Duodenal mucosa (tissue), 2 donors: ENCODE measurements around the gene TSPAN9.

Experiments used
- H3K27ac ChIP-seq: one replicate; pipeline ENCODE4 v1.7.0; 2013; ENCODE audit warnings: low read depth, low read length
- H3K27me3 ChIP-seq, 2 donors: one replicate each; pipeline ENCODE4 v1.7.0; 2013; ENCODE audit warnings: low read length in 2 of 2, control low read depth in 1 of 2; ENCODE audit not compliant: insufficient read depth in 2 of 2, control insufficient read depth in 1 of 2
- H3K36me3 ChIP-seq, 2 donors: one replicate each; pipeline ENCODE4 v1.7.0; 2013; ENCODE audit warnings: low read length in 2 of 2, control low read depth in 1 of 2; ENCODE audit not compliant: insufficient read depth in 2 of 2, control insufficient read depth in 1 of 2
- H3K4me1 ChIP-seq, 2 donors: one replicate each; pipeline ENCODE4 v1.7.0; 2013; ENCODE audit warnings: low read length in 2 of 2, control low read depth in 1 of 2; ENCODE audit not compliant: insufficient read depth in 2 of 2, control insufficient read depth in 1 of 2
- H3K4me3 ChIP-seq, 2 donors: one replicate each; pipeline ENCODE4 v1.7.0; 2013; ENCODE audit warnings: low read length in 2 of 2, low read depth in 1 of 2
- H3K9ac ChIP-seq, 2 donors: one replicate each; pipeline ENCODE4 v1.7.0; 2013; ENCODE audit warnings: low read length in 2 of 2, low read depth in 1 of 2
- H3K9me3 ChIP-seq, 2 donors: one replicate each; pipeline ENCODE4 v1.7.0; 2013; ENCODE audit warnings: low read length in 2 of 2, control low read depth in 1 of 2; ENCODE audit not compliant: control insufficient read depth in 1 of 2

TSPAN9 gene

GRCh38 chr12:3076730-3077571, at the start of gene TSPAN9:
TSS of gene TSPAN9 (plus strand) at chr12:3077379. CDS start at chr12:3201194, 123,815 bp downstream.
- peak within 1 kb of the TSS; percentile 56 to 64 for H3K9ac ChIP-seq
- peak within 1 kb of the TSS; percentile 74 to 79 for H3K4me3 ChIP-seq
- no peaks in the 10 kb centered on the region for H3K9me3 ChIP-seq
- H3K27me3 ChIP-seq, result peaks cover 3 to 4% of the 10 kb centered on the region in 2 donors
- peaks cover 9 to 10% of the 10 kb centered on the region in 2 donors for H3K4me1 ChIP-seq
- H3K27ac ChIP-seq, result peak within 1 kb of the TSS; percentile 52
- H3K36me3 ChIP-seq, result no peaks in the 10 kb centered on the region

- H3K4me1 ChIP-seq, result no peaks in the 10 kb centered on the region
- H3K27me3 ChIP-seq, result no peaks in the 10 kb centered on the region
- H3K36me3 ChIP-seq, result peaks cover 0 to 9% of the 10 kb centered on the region in 2 donors
- no peak overlapping the region for H3K4me3 ChIP-seq
- H3K9me3 ChIP-seq, result no peaks in the 10 kb centered on the region
- H3K27ac ChIP-seq, result no peak overlapping the region
- no peak overlapping the region for H3K9ac ChIP-seq
These were observed 49.1 kb upstream of the TSPAN9 start for GRCh38 chr12:3028108-3028507.

- Histone ChIP-seq H3K4me1 (peaks cover 0 to 6% of the 10 kb centered on the region in 2 donors), H3K9me3 (no peaks in the 10 kb centered on the region), H3K27ac (no peak overlapping the region), H3K27me3 (no peaks in the 10 kb centered on the region), H3K4me3 (no peak overlapping the region), H3K9ac (no peak overlapping the region), H3K36me3 (peaks cover 0 to 9% of the 10 kb centered on the region in 2 donors)
These were observed 46.3 kb upstream of the TSPAN9 start for GRCh38 chr12:3030821-3031429.

- H3K4me3 ChIP-seq, result no peak overlapping the region
- no peak overlapping the region for H3K27ac ChIP-seq
These were observed 45.0 kb upstream of the TSPAN9 start for GRCh38 chr12:3032161-3032560.

GRCh38 chr12:3032770-3033538, 44.2 kb upstream of the TSPAN9 start:
- Histone ChIP-seq H3K9ac (no peak overlapping the region), H3K4me1 (peaks cover 0 to 6% of the 10 kb centered on the region in 2 donors), H3K4me3 (no peak overlapping the region), H3K36me3 (peaks cover 5 to 11% of the 10 kb centered on the region in 2 donors), H3K27ac (no peak overlapping the region), H3K27me3 (no peaks in the 10 kb centered on the region), H3K9me3 (no peaks in the 10 kb centered on the region)

More at GRCh38 chr12:3032161-3032560, 45.0 kb upstream of the TSPAN9 start:
- no peak overlapping the region for H3K9ac ChIP-seq
- peaks cover 0 to 9% of the 10 kb centered on the region in 2 donors for H3K36me3 ChIP-seq
- no peaks in the 10 kb centered on the region for H3K27me3 ChIP-seq
- H3K4me1 ChIP-seq, result peaks cover 0 to 6% of the 10 kb centered on the region in 2 donors
- H3K9me3 ChIP-seq, result no peaks in the 10 kb centered on the region

- no peak overlapping the region for H3K4me3 ChIP-seq
- H3K9me3 ChIP-seq, result no peaks in the 10 kb centered on the region
- H3K4me1 ChIP-seq, result peaks cover 0 to 6% of the 10 kb centered on the region in 2 donors
- H3K27me3 ChIP-seq, result no peaks in the 10 kb centered on the region
- H3K36me3 ChIP-seq, result peaks cover 6 to 13% of the 10 kb centered on the region in 2 donors
- no peak overlapping the region for H3K9ac ChIP-seq
- H3K27ac ChIP-seq, result no peak overlapping the region
These were observed 43.7 kb upstream of the TSPAN9 start for GRCh38 chr12:3033539-3033867.

GRCh38 chr12:3034067-3034750, 43.0 kb upstream of the TSPAN9 start:
- Histone ChIP-seq H3K9me3 (no peaks in the 10 kb centered on the region), H3K9ac (no peak overlapping the region), H3K27me3 (no peaks in the 10 kb centered on the region), H3K4me3 (no peak overlapping the region), H3K36me3 (peaks cover 6 to 18% of the 10 kb centered on the region in 2 donors), H3K4me1 (peaks cover 0 to 6% of the 10 kb centered on the region in 2 donors), H3K27ac (no peak overlapping the region)

- H3K27me3 ChIP-seq, result no peaks in the 10 kb centered on the region
- peaks cover 6 to 18% of the 10 kb centered on the region in 2 donors for H3K36me3 ChIP-seq
- no peak overlapping the region for H3K27ac ChIP-seq
- no peak overlapping the region for H3K4me3 ChIP-seq
- H3K9me3 ChIP-seq, result no peaks in the 10 kb centered on the region
- no peak overlapping the region for H3K9ac ChIP-seq
- peaks cover 0 to 6% of the 10 kb centered on the region in 2 donors for H3K4me1 ChIP-seq
These were observed 42.0 kb upstream of the TSPAN9 start for GRCh38 chr12:3035171-3035570.

- peaks cover 0 to 6% of the 10 kb centered on the region in 2 donors for H3K4me1 ChIP-seq
- peaks cover 6 to 12% of the 10 kb centered on the region in 2 donors for H3K36me3 ChIP-seq
- no peak overlapping the region for H3K9ac ChIP-seq
- no peaks in the 10 kb centered on the region for H3K9me3 ChIP-seq
- H3K4me3 ChIP-seq, result no peak overlapping the region
- H3K27ac ChIP-seq, result no peak overlapping the region
- no peaks in the 10 kb centered on the region for H3K27me3 ChIP-seq
These were observed 41.1 kb upstream of the TSPAN9 start for GRCh38 chr12:3035815-3036702.
